Tibial nerve (tissue), 4 donors: ENCODE data around the gene GATA1.

Experiments
- EP300 ChIP-seq, 2 donors: sonication (generic); formaldehyde crosslinking; IDR thresholded peaks; one replicate each; pipeline ENCODE4 v1.6.1; 2017; ENCODE audit warnings: antibody characterized with exemption in 2 of 2, mild to moderate bottlenecking in 1 of 2
- POLR2A ChIP-seq, 2 donors: fragments of 450-650 bp; IDR thresholded peaks; one replicate each; pipeline ENCODE4 v1.6.1; 2017; ENCODE audit warnings: antibody characterized with exemption in 2 of 2, mild to moderate bottlenecking in 2 of 2, moderate library complexity in 2 of 2
- TF ChIP-seq, protein P1 (sequence below), 5 experiments: fragments of 200-600 bp in 3 of 5; fragments of 450-650 bp in 2 of 5; sonication (generic) in 3 of 5; IDR thresholded peaks; one replicate each; pipeline ENCODE4 v1.5.1; 2016 to 2019; ENCODE audit warnings: antibody characterized with exemption in 5 of 5, mild to moderate bottlenecking in 3 of 5, moderate library complexity in 2 of 5

DNA sequence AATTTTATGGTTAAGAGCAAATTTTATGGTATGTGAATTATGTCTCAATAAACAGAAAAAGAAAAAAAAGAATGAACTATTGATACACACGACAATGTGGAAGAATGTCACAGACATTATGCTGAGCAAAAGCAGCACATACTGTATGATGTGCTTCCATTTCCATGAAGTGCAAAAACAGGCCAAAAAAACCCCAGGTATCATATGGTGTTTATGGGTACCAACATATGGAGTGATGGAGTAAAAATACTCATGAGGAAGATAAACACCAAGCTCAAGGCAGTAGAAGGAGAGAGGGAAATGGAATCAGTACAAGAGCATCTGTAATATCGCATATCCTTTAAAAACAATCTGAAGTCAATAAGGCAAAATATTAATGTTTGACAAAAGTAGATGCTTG is 4.2 kb upstream of the GATA1 start:
- TF ChIP-seq, protein P1, sequence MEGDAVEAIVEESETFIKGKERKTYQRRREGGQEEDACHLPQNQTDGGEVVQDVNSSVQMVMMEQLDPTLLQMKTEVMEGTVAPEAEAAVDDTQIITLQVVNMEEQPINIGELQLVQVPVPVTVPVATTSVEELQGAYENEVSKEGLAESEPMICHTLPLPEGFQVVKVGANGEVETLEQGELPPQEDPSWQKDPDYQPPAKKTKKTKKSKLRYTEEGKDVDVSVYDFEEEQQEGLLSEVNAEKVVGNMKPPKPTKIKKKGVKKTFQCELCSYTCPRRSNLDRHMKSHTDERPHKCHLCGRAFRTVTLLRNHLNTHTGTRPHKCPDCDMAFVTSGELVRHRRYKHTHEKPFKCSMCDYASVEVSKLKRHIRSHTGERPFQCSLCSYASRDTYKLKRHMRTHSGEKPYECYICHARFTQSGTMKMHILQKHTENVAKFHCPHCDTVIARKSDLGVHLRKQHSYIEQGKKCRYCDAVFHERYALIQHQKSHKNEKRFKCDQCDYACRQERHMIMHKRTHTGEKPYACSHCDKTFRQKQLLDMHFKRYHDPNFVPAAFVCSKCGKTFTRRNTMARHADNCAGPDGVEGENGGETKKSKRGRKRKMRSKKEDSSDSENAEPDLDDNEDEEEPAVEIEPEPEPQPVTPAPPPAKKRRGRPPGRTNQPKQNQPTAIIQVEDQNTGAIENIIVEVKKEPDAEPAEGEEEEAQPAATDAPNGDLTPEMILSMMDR (IDR thresholded peaks at IDR 0.05) = no peak
- TF ChIP-seq EP300 (IDR thresholded peaks at IDR 0.05) (no peak), POLR2A (IDR thresholded peaks at IDR 0.05) (no peak)
